AG04450 (cell line): ENCODE measurements around the gene GAREM1. TPM values are rescaled to one million over a fixed set of nuclear protein-coding genes. Genes with fewer than 3 reads are reported as not detected.

Experiments used
- CTCF ChIA-PET: fragments of 300-600, 350-600 bp; formaldehyde crosslinking; extraction: SDS; loops from one replicate; lab custom pipeline; 2022; ENCODE audit warnings: antibody characterized with exemption, inconsistent platforms; lab: Charles Lee
- POLR2A ChIA-PET: fragments of 350-600 bp; formaldehyde crosslinking; extraction: SDS; loops from one replicate; lab custom pipeline; 2021; ENCODE audit warnings: antibody characterized with exemption, inconsistent platforms; lab: Yijun Ruan, JAX
- DNase-seq: peaks from one replicate; pipeline ENCODE4 v3.0.0-alpha.2; 2011; ENCODE audit warnings: low read depth, low spot score
- H3K27ac ChIP-seq: one replicate; pipeline ENCODE4 v1.5.1; 2012; ENCODE audit warnings: low read depth, low read length, control low read depth
- H3K27me3 ChIP-seq: one replicate; pipeline ENCODE4 v1.6.0; 2012; ENCODE audit warnings: low read length; ENCODE audit not compliant: control insufficient read depth, insufficient read depth
- H3K4me3 ChIP-seq: 2 replicates; pipeline ENCODE4 v1.5.1; 2011; ENCODE audit warnings: mild to moderate bottlenecking, low read depth, low read length, control low read depth
- H3K9me3 ChIP-seq: 2 replicates; pipeline ENCODE4 v1.5.1; 2012; ENCODE audit warnings: low read length; ENCODE audit not compliant: control insufficient read depth, insufficient read depth
- CTCF ChIP-seq: IDR thresholded peaks from 2 replicates; pipeline ENCODE4 v1.5.1; 2011; ENCODE audit warnings: low read depth, low read length, control low read depth, inconsistent platforms
- polyA plus RNA-seq: library from polyadenylated mRNA; depleted of rRNA; stranded (reverse); fragments of >200 nt; gene quantifications from 2 replicates; pipeline ENCODE4 v1.2.3, GENCODE V29; 2011

Gene GAREM1
- polyA plus RNA-seq, 1 experiment: 3.4 TPM

- POLR2A ChIA-PET: no interaction called here
- Histone ChIP-seq H3K4me3 (no peak overlapping the region), H3K27ac (no peak overlapping the region), H3K27me3 (no peaks in the 10 kb centered on the region), H3K9me3 (no peaks in the 10 kb centered on the region)
- no peak for TF ChIP-seq CTCF
- DNase-seq: no peak
- CTCF ChIA-PET: interaction anchor here (1.6 kb wide), 1 partner anchor 32 kb away, joined by 7 read pairs; the partner anchor contains the start of gene GAREM1
Observed at GRCh38 chr18:32438173-32438572, 32.5 kb downstream of the GAREM1 start.

GRCh38 chr18:32437100-32437834, 33.4 kb downstream of the GAREM1 start:
- Histone ChIP-seq H3K27ac (no peak overlapping the region), H3K4me3 (no peak overlapping the region), H3K9me3 (no peaks in the 10 kb centered on the region), H3K27me3 (no peaks in the 10 kb centered on the region)
- no peak for TF ChIP-seq CTCF
- POLR2A ChIA-PET: no interaction called here
- no peak for DNase-seq
- CTCF ChIA-PET: interaction anchor here (0.6 to 1.1 kb wide), 2 partner anchors 35 to 165 kb away, joined by 3 read pairs; no protein-coding TSS in a partner anchor

GRCh38 chr18:32435631-32436500, 34.8 kb downstream of the GAREM1 start:
- POLR2A ChIA-PET: no interaction called here
- no peak overlapping the region for H3K27ac ChIP-seq
- H3K9me3 ChIP-seq: 0 out of 2 replicates have a peak, but pooled peaks cover 3% of the 10 kb centered on the region
- no peak overlapping the region for H3K4me3 ChIP-seq
- DNase-seq: no peak
- H3K27me3 ChIP-seq: no peaks in the 10 kb centered on the region
- TF ChIP-seq CTCF: no peak
- CTCF ChIA-PET: interaction anchor here (1.1 kb wide), 1 partner anchor 164 kb away, joined by 3 read pairs; no protein-coding TSS in a partner anchor

- no peak overlapping the region for H3K4me3 ChIP-seq
- POLR2A ChIA-PET: no interaction called here
- DNase-seq: no peak
Observed at GRCh38 chr18:32431753-32432152, 38.9 kb downstream of the GAREM1 start.

More at GRCh38 chr18:32431753-32432152, 38.9 kb downstream of the GAREM1 start:
- no peak for TF ChIP-seq CTCF
- CTCF ChIA-PET: no interaction called here
- Histone ChIP-seq H3K27ac (no peak overlapping the region), H3K9me3 (0 out of 2 replicates have a peak, but pooled peaks cover 3% of the 10 kb centered on the region), H3K27me3 (no peaks in the 10 kb centered on the region)
